Endodermal cell (in vitro differentiated cells): ENCODE data around the gene APOC3. TPM values are rescaled to one million over a fixed set of nuclear protein-coding genes. Genes with fewer than 3 reads are reported as not detected.

Experiments used
- DNase-seq: peaks from one replicate; pipeline ENCODE4 v3.0.0-alpha.2; 2017
- H3K27ac ChIP-seq: 2 replicates; pipeline ENCODE4 v1.5.1; 2013; ENCODE audit warnings: mild to moderate bottlenecking, low read depth, low read length, moderate library complexity
- H3K27me3 ChIP-seq: 2 replicates; pipeline ENCODE4 v1.6.1; 2013; ENCODE audit warnings: mild to moderate bottlenecking, low read length, moderate library complexity; ENCODE audit not compliant: insufficient read depth, control insufficient read depth, poor library complexity, severe bottlenecking
- H3K36me3 ChIP-seq: 2 replicates; pipeline ENCODE4 v1.7.0; 2013; ENCODE audit warnings: mild to moderate bottlenecking, low read length, moderate library complexity; ENCODE audit not compliant: control insufficient read depth, insufficient read depth
- H3K4me1 ChIP-seq: one replicate; pipeline ENCODE4 v1.7.0; 2013; ENCODE audit warnings: low read length; ENCODE audit not compliant: control insufficient read depth, insufficient read depth
- H3K4me3 ChIP-seq: 2 replicates; pipeline ENCODE4 v1.5.1; 2013; ENCODE audit warnings: mild to moderate bottlenecking, low read length, moderate library complexity
- H3K9ac ChIP-seq: 2 replicates; pipeline ENCODE4 v1.6.1; 2013; ENCODE audit warnings: mild to moderate bottlenecking, low read length, moderate library complexity; ENCODE audit not compliant: poor library complexity, severe bottlenecking; ENCODE audit errors: extremely low read depth
- H3K9me3 ChIP-seq: 2 replicates; pipeline ENCODE4 v1.6.1; 2013; ENCODE audit warnings: mild to moderate bottlenecking, low read length, moderate library complexity; ENCODE audit not compliant: control insufficient read depth
- H3K27ac Mint-ChIP-seq: 2 replicates; pipeline ENCODE4 v1.8.0; 2020; ENCODE audit warnings: mixed read lengths
- H3K27me3 Mint-ChIP-seq: 2 replicates; pipeline ENCODE4 v1.8.0; 2021; ENCODE audit warnings: mild to moderate bottlenecking, mixed read lengths; ENCODE audit not compliant: insufficient read depth
- H3K36me3 Mint-ChIP-seq: 2 replicates; pipeline ENCODE4 v1.8.0; 2020; ENCODE audit warnings: low read depth, mixed read lengths
- H3K4me1 Mint-ChIP-seq: 2 replicates; pipeline ENCODE4 v1.8.0; 2020; ENCODE audit warnings: mixed read lengths
- H3K4me3 Mint-ChIP-seq: 2 replicates; pipeline ENCODE4 v1.8.0; 2020; ENCODE audit warnings: mild to moderate bottlenecking, moderate library complexity, mixed read lengths
- H3K9me3 Mint-ChIP-seq: 2 replicates; pipeline ENCODE4 v1.8.0; 2020; ENCODE audit warnings: mild to moderate bottlenecking, mixed read lengths
- CTCF ChIP-seq: fragments of 200-600 bp; sonication (generic); conservative IDR thresholded peaks from 2 replicates; pipeline ENCODE4 v1.5.0; 2021; ENCODE audit warnings: antibody characterized with exemption, mild to moderate bottlenecking
- WGBS, 2 experiments: methylation state at CpG; one replicate each; pipeline versions ENCODE4 v1.1.5 to v1.1.7; 2013; ENCODE audit warnings: missing lambda C conversion rate in 2 of 2, mixed read lengths in 1 of 2; ENCODE audit not compliant: insufficient coverage in 1 of 2, insufficient read length in 1 of 2; 5-methylcytosine and 5-hydroxymethylcytosine counted together
- total RNA-seq, 2 donors: library from RNA; stranded (reverse); fragmentation: NEBNext Ultra II Directional in 1 of 2; extraction: Animal tissue kit (Norgen Biotek cat#: 25700) in 1 of 2; gene quantifications; 2 replicates in 1 of 2; 3 replicates in 1 of 2; pipeline ENCODE4 v1.2.1, GENCODE V29; 2021

APOC3 gene
- total RNA-seq, 2 donors from 2014 or later: not detected

- Mint-ChIP-seq H3K9me3 (no peaks in the 10 kb centered on the region), H3K36me3 (peaks cover 48% of the 10 kb centered on the region), H3K4me3 (no peak overlapping the region), H3K27ac (peak overlapping the region; percentile 28), H3K27me3 (no peaks in the 10 kb centered on the region), H3K4me1 (no peaks in the 10 kb centered on the region)
- Histone ChIP-seq H3K27me3 (no peaks in the 10 kb centered on the region), H3K9me3 (no peaks in the 10 kb centered on the region), H3K9ac (no peak overlapping the region), H3K4me1 (no peaks in the 10 kb centered on the region), H3K27ac (no peak overlapping the region), H3K36me3 (peaks cover 66% of the 10 kb centered on the region), H3K4me3 (no peak overlapping the region)
- DNase-seq: no peak
- WGBS, 2 experiments: 97 to 98% methylated on average over 6 to 7 of the region's 7 CpGs
- no peak for TF ChIP-seq CTCF
Measured at GRCh38 chr11:116875194-116875593, 45.5 kb downstream of the APOC3 start.

GRCh38 chr11:116876656-116877055 is 46.9 kb downstream of the APOC3 start:
- WGBS, 2 experiments: 94% methylated on average over 6 to 8 of the region's 8 CpGs

GRCh38 chr11:116879800-116880625 is 50.3 kb downstream of the APOC3 start:
- Histone ChIP-seq H3K9me3 (no peaks in the 10 kb centered on the region), H3K9ac (no peak overlapping the region), H3K4me1 (no peaks in the 10 kb centered on the region), H3K4me3 (no peak overlapping the region), H3K27ac (no peak overlapping the region), H3K36me3 (peaks cover 19% of the 10 kb centered on the region), H3K27me3 (no peaks in the 10 kb centered on the region)
- peaks cover 23% of the 10 kb centered on the region for H3K36me3 Mint-ChIP-seq
- peak; percentile 86 for TF ChIP-seq CTCF
- WGBS, 2 experiments: 53 to 76% methylated on average over 3 to 5 of the region's 5 CpGs
- no peaks in the 10 kb centered on the region for H3K27me3 Mint-ChIP-seq
- peak overlapping the region; percentile 9 for H3K27ac Mint-ChIP-seq
- H3K4me3 Mint-ChIP-seq: no peak overlapping the region
- H3K9me3 Mint-ChIP-seq: no peaks in the 10 kb centered on the region
- DNase-seq: no peak
- no peaks in the 10 kb centered on the region for H3K4me1 Mint-ChIP-seq

More at GRCh38 chr11:116876656-116877055, 46.9 kb downstream of the APOC3 start:
- Histone ChIP-seq H3K4me3 (no peak overlapping the region), H3K9me3 (no peaks in the 10 kb centered on the region), H3K27me3 (no peaks in the 10 kb centered on the region), H3K9ac (no peak overlapping the region), H3K27ac (no peak overlapping the region), H3K4me1 (no peaks in the 10 kb centered on the region), H3K36me3 (peaks cover 52% of the 10 kb centered on the region)
- Mint-ChIP-seq H3K27ac (no peak overlapping the region), H3K9me3 (no peaks in the 10 kb centered on the region), H3K4me3 (no peak overlapping the region), H3K4me1 (no peaks in the 10 kb centered on the region), H3K27me3 (no peaks in the 10 kb centered on the region), H3K36me3 (peaks cover 47% of the 10 kb centered on the region)
- peak; percentile 53 for DNase-seq
- no peak for TF ChIP-seq CTCF
